ENCODE results near the gene SIRT6. TPM values are rescaled to one million over a fixed set of nuclear protein-coding genes. Genes with fewer than 3 reads are reported as not detected.
A peak's percentile ranks its signal among the peaks of the same experiment; 100 is the strongest.

Gene SIRT6
- total RNA-seq, 4 donors from 2014 or later, result 10.0 to 35.0 (median 27.1) TPM

DNA sequence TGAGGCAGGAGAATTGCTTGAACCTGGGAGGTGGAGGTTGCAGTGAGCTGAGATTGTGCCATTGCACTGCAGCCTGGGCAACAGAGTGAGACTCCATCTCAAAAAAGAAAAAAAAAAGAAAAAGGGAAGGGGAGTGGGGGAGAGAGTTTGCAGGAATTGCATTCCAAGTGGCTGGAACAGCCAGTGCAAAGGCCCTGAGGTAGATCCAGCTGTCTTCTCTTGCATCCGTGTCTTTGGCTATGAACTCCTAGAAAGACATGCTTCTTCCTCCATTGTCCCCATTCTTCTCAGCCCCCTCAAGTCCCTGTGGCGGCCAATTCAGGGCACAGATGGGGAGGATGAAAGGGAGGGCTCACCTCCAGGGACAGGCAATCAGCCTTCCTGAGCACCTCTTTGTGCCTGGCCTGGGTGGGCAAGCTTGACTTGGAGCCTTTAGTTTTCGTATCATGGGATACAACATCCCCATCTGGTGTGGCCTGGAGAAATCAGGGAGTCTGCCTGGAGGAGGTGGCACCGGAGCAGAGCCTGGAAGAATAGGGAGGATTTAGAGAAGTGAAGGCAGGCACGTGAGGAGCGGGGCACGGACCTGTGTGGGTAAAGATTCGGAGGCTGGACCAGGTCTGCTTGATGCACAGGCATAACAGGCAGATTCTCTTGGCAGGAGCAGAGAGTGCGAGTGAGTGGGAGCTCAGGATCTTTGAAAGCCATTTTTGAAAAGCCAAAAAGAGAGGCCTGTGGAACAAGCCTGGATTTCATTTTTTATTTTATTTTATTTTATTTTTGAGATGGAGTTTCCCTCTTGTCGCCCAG lies 5.2 kb upstream of the SIRT6 start:
- WGBS, 2 donors (ENCODE audit: low coverage in 1 of 2), result 83 to 87% methylated on average over 3 to 6 of the region's 10 CpGs
- no peak for ATAC-seq

DNA sequence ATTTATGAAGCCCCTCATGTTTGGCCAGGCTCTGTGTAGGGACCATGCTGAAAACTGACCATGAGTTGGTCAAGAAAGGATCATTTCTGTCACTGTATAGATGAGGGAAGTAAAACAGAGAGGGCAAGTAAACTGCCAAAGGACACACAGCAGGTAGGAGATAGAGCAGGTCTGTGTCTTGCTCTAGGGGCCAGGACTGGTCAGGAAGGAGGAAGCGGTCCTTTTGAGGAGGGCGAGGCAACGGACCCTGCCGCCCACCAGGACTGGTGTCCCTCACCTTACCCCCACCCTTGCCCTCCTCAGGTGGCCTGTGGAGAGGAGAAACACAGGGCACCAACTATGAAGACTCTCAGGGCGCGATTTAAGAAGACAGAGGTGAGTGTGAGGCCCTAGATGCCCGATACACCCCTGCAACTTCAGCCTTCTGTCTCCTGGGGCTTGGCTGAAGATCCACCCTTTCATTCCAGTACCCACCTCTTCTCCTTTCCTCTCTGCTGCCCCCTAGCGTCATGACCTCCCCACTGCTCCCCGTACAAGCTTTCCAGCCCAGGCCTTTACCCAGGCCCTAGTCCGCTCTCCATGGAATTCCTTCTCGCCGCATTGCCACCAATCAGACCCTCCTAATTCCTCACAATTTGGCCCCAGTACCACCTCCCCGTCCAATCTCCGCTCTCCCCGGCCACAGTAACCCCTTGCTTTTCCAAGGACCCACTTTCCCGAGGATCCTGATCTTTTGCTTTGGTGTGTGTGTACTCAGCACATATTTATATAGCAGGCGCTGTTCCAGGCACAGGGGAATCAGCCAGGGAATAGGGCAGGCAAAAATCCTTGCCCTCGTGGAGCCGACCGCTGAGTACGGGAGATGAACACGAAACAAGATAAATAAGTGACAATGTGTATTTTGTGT lies 4.0 kb upstream of the SIRT6 start:
- Histone ChIP-seq H3K27me3 (peaks cover 54% of the 10 kb centered on the region), H3K27ac (no peak overlapping the region), H3K36me3 (no peaks in the 10 kb centered on the region), H3K4me1 (peaks cover 0 to 15% (median 8%) of the 10 kb centered on the region in 3 donors), H3K4me3 (no peak overlapping the region), H3K9me3 (no peaks in the 10 kb centered on the region)
- TF ChIP-seq POLR2AphosphoS5 (IDR thresholded peaks at IDR 0.05), result no peak
- TF ChIP-seq EP300 (IDR thresholded peaks at IDR 0.05), result no peak
- TF ChIP-seq POLR2A (IDR thresholded peaks at IDR 0.05), result no peak
- TF ChIP-seq, protein P1, sequence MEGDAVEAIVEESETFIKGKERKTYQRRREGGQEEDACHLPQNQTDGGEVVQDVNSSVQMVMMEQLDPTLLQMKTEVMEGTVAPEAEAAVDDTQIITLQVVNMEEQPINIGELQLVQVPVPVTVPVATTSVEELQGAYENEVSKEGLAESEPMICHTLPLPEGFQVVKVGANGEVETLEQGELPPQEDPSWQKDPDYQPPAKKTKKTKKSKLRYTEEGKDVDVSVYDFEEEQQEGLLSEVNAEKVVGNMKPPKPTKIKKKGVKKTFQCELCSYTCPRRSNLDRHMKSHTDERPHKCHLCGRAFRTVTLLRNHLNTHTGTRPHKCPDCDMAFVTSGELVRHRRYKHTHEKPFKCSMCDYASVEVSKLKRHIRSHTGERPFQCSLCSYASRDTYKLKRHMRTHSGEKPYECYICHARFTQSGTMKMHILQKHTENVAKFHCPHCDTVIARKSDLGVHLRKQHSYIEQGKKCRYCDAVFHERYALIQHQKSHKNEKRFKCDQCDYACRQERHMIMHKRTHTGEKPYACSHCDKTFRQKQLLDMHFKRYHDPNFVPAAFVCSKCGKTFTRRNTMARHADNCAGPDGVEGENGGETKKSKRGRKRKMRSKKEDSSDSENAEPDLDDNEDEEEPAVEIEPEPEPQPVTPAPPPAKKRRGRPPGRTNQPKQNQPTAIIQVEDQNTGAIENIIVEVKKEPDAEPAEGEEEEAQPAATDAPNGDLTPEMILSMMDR (IDR thresholded peaks at IDR 0.05), result peak in 3 of 4 experiments; percentile 17 to 73 (median 47)
- ATAC-seq, result no peak
- WGBS, 2 donors (ENCODE audit: low coverage in 1 of 2), result 16 to 25% methylated on average over 15 of the region's 22 CpGs

More for the DNA sequence above, 5.2 kb upstream of the SIRT6 start:
- TF ChIP-seq POLR2AphosphoS5 (IDR thresholded peaks at IDR 0.05), result no peak
- TF ChIP-seq EP300 (IDR thresholded peaks at IDR 0.05), result no peak
- TF ChIP-seq POLR2A (IDR thresholded peaks at IDR 0.05), result no peak
- TF ChIP-seq, protein P1 (IDR thresholded peaks at IDR 0.05), result no peak
- Histone ChIP-seq H3K27me3 (peaks cover 66% of the 10 kb centered on the region), H3K4me1 (peaks cover 0 to 8% (median 4%) of the 10 kb centered on the region in 3 donors), H3K9me3 (no peaks in the 10 kb centered on the region), H3K36me3 (no peaks in the 10 kb centered on the region), H3K4me3 (no peak overlapping the region), H3K27ac (no peak overlapping the region)

DNA sequence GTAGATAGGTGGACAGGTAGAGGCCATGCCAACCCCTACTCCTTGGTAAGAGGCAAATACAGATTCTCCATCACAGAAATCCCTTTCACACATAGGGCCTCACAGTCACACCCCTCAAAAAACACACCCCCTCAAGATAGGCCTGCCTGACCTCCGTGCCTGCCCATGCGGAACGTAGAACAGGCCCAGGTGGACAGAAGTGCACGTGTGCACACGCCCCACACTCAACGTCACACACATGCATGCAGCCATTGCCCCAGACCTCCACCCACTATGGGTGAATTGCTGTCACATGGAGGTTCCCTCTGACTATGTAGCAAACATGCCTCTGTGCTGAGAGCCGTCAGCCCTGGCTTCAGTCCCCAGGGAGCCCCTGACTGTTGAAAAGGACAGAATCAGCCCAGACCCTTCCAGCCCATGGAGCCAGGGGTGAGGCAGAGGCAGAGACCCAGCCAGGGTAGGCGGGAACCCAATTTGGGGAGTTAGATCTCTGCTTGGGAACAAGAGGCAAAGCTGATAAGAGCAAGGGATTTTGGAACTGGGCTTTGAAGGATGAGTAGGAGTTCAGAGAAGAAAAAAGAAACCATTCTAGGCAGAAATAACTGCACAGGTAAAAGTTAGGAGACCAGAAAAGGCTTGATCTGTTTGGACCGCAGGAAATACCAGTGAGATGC lies 3.2 kb upstream of the SIRT6 start:
- no peak for ATAC-seq
- Histone ChIP-seq H3K36me3 (peaks cover 0 to 1% of the 10 kb centered on the region in 2 donors), H3K4me1 (peaks cover 0 to 23% (median 13%) of the 10 kb centered on the region in 3 donors), H3K4me3 (no peak overlapping the region), H3K27me3 (peaks cover 46% of the 10 kb centered on the region), H3K9me3 (no peaks in the 10 kb centered on the region), H3K27ac (no peak overlapping the region)
- whole genome bisulfite sequencing, 2 donors (ENCODE audit: low coverage in 1 of 2), result 83% methylated on average over 2 of the region's 9 CpGs; no CpG with 5 or more reads in 1 of the 2 donors
- TF ChIP-seq EP300 (IDR thresholded peaks at IDR 0.05), result no peak
- TF ChIP-seq, protein P1 (IDR thresholded peaks at IDR 0.05), result no peak
- TF ChIP-seq POLR2A (IDR thresholded peaks at IDR 0.05), result no peak
- TF ChIP-seq POLR2AphosphoS5 (IDR thresholded peaks at IDR 0.05), result no peak

DNA sequence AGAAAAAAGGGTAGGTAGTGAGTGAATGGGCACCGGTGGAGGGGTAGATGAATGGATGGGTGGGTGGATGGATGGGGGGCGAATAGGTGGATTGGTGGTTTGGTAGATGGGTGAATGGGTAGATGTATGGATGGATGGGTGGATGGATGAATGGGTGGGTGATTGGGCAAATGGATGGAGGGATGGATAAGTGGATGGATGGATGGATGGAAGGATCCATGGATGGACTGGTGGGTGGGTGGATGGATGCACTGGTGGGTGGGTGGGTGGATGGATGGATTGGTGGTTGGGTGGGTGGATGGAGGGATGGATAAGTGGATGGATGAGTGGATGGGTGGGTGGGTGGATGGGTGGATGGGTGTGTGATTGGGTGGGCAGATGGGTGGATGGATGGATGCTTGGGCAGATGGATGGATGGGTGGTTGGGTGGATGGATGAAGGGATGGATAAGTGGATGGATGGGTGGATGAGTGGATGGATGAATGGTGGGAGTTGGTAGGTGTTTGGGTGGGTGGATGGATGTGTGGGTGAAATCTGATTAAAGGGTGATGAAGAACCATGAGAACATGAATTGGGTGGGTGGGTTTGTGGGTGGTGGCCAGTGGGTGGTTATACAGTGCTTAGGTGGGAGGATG lies 2.5 kb upstream of the SIRT6 start:
- WGBS, 2 donors (ENCODE audit: low coverage in 1 of 2), result 90 to 100% methylated on average over 1 to 2 of the region's 2 CpGs
- H3K4me1 ChIP-seq, result peaks cover 0 to 28% (median 13%) of the 10 kb centered on the region in 3 donors
- TF ChIP-seq POLR2A (IDR thresholded peaks at IDR 0.05) (no peak), EP300 (IDR thresholded peaks at IDR 0.05) (no peak), POLR2AphosphoS5 (IDR thresholded peaks at IDR 0.05) (no peak)
- TF ChIP-seq, protein P1 (IDR thresholded peaks at IDR 0.05), result no peak
- peaks cover 0 to 8% of the 10 kb centered on the region in 2 donors for H3K36me3 ChIP-seq
- H3K4me3 ChIP-seq, result no peak overlapping the region
- H3K27me3 ChIP-seq, result peaks cover 39% of the 10 kb centered on the region
- no peak for ATAC-seq
- H3K27ac ChIP-seq, result no peak overlapping the region
- H3K9me3 ChIP-seq, result no peaks in the 10 kb centered on the region

All from gastroesophageal sphincter (tissue), 4 donors.